NB4 (cell line): ENCODE results near the gene POLDIP3.

Experiments used
- DNase-seq: peaks from one replicate; pipeline ENCODE4 v3.0.0; 2010; ENCODE audit warnings: low read depth
- H3K4me3 ChIP-seq: one replicate; pipeline ENCODE4 v1.5.1; 2011; ENCODE audit warnings: mild to moderate bottlenecking, low read depth, low read length, moderate library complexity
- MYC ChIP-seq: IDR thresholded peaks from 2 replicates; pipeline ENCODE4 v1.6.1; 2011; ENCODE audit warnings: low read depth, low read length
- POLR2A ChIP-seq: IDR thresholded peaks from 2 replicates; pipeline ENCODE4 v1.6.1; 2011; ENCODE audit warnings: mild to moderate bottlenecking; ENCODE audit not compliant: insufficient read length; ENCODE audit errors: extremely low read depth
- TF ChIP-seq, protein P1 (sequence below): IDR thresholded peaks from 2 replicates; pipeline ENCODE4 v1.6.1; 2011; ENCODE audit warnings: low read depth, low read length
- TF ChIP-seq, protein P2 (sequence below): IDR thresholded peaks from one replicate; pipeline ENCODE4 v1.5.1; 2012; ENCODE audit warnings: low read depth, low read length

Gene POLDIP3

DNA sequence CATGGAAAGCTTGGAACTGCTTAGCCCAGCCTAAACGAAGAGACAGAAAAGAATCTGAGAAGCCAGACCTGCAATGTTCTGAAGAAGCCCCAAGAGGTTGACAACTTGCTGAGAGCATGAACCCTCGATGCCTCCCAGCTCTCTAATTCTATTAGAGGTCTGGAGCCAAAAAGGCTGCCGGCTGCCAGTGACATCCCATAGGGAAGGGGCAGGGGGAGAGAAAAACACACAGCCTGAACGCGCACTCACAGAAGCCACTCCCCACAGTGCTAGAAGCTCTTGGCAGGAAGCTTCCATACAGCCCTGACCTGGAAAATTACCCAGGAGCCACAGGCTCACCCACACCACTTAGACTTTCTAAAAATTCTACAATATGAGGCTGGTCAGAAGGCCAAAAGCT is 18.3 kb downstream of the POLDIP3 start:
- H3K4me3 ChIP-seq: no peak overlapping the region
- TF ChIP-seq, protein P1, sequence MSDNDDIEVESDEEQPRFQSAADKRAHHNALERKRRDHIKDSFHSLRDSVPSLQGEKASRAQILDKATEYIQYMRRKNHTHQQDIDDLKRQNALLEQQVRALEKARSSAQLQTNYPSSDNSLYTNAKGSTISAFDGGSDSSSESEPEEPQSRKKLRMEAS: no peak
- no peak for TF ChIP-seq POLR2A
- TF ChIP-seq MYC: no peak
- TF ChIP-seq, protein P2, sequence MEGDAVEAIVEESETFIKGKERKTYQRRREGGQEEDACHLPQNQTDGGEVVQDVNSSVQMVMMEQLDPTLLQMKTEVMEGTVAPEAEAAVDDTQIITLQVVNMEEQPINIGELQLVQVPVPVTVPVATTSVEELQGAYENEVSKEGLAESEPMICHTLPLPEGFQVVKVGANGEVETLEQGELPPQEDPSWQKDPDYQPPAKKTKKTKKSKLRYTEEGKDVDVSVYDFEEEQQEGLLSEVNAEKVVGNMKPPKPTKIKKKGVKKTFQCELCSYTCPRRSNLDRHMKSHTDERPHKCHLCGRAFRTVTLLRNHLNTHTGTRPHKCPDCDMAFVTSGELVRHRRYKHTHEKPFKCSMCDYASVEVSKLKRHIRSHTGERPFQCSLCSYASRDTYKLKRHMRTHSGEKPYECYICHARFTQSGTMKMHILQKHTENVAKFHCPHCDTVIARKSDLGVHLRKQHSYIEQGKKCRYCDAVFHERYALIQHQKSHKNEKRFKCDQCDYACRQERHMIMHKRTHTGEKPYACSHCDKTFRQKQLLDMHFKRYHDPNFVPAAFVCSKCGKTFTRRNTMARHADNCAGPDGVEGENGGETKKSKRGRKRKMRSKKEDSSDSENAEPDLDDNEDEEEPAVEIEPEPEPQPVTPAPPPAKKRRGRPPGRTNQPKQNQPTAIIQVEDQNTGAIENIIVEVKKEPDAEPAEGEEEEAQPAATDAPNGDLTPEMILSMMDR: no peak
- no peak for DNase-seq

DNA sequence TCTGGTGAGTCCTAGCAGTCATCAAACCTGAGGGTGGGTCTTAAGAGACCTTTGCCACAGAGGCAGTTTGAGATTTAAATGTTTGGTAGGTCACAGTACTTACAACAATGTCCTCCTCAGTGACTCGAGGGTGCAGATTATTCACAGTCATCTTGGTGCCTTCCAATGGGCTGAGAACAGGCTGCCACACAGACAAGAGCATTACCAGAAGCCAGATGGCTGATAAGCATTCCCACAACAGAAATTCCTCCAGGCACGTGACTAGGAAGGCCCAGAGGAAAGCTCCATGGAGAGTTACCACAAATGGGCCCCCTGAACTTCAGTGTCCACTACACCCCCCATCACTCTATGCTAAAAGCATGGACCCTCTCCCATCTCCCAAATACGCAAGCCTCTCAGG is 19.2 kb downstream of the POLDIP3 start:
- TF ChIP-seq, protein P2: no peak
- TF ChIP-seq MYC: no peak
- no peak for TF ChIP-seq POLR2A
- TF ChIP-seq, protein P1: no peak
- no peak for DNase-seq
- H3K4me3 ChIP-seq: no peak overlapping the region

DNA sequence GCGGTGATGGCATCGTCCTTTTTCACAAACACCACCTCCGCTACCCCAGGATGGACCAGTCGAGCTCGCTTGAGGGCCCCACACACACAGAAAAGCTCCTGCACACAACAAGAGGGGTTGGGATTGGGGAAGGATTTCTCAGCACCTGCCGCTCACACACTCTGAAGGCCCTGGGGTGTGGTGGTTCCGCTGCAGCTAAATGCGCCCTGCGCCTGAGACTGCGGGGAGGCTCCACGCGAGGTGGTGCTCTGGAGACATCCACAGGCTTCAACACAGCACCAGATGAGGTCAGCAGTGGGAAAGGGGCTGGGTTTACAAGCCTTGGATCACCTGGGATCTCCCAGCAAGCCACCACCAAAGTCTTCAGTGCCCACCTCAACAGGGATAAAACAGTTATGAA is 22.7 kb downstream of the POLDIP3 start:
- TF ChIP-seq MYC (no peak), POLR2A (no peak)
- TF ChIP-seq, protein P1: no peak
- TF ChIP-seq, protein P2: no peak
- no peak overlapping the region for H3K4me3 ChIP-seq
- DNase-seq: no peak

DNA sequence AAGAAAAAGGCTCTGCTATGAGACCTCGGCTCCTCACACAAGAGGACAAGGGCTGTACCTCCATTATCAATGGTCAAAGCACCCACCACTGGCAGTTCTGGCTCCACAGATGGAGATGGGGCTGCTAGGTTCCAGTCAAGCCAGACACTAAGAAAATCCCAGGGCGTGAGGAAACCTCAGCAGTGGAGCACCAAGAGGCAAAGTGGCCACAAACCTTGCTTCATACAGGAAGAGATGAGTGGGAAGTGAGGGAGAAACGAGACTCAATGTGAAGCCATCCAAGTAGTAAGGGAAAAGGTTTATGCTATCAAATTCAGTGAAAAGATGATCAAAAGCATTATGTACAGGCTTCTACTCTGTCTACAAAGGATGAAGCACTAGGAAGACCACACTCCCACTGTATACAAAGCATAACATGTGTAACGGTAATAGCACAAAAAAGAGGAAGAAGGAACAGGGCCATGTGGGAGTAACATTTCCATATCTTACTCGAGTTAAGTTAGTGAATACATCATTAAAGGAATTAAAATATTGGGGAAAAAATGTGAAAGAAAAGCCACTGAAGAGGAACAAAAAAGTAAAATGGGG is 27.0 kb downstream of the POLDIP3 start:
- TF ChIP-seq POLR2A (no peak), MYC (peak; percentile 33; the same call in 1 of the 2 replicates)
- TF ChIP-seq, protein P1: peak; percentile 54; the same call in 1 of the 2 replicates
- TF ChIP-seq, protein P2: no peak

DNA sequence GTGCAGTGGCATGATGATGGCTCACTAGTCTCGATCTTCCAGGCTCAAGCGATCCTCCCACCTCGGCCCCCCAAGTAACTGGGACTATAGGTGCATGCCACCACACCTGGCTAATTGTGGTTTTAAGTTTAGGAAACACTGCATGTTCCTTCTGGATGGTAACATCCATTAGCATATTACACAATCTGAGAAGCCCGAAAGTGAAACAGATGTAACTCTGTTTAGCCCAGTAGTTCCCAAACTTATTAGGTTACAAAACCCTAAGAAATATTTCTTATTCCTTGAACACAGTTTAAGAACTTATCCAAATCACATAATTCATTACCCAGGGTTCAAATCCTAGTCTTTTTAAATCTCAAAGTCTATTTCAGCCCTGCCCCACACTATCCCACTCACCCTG is 28.3 kb downstream of the POLDIP3 start:
- no peak for DNase-seq
- H3K4me3 ChIP-seq: no peak overlapping the region
- TF ChIP-seq MYC: no peak

More for the DNA sequence above, 27.0 kb downstream of the POLDIP3 start:
- DNase-seq: peak; percentile 69
- no peak overlapping the region for H3K4me3 ChIP-seq

DNA sequence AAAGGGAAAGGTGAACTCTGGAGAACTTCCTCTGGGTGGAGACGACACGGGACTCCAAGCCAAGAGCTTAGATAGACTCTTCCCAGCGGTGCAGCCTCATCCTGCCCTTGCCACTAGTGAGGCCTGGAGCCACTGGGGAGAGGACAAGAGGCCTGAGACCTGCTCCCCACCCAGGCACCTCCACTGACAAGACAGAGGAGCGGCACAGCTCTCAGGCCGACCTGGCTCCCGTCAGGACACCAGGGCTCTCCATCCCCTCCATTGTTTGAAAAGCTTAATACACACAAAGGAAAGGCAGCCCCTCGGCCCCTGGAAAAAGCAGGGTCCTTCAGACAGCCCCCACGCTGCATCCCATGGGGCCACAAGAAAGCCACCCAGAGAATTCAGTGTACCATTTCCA is 29.6 kb downstream of the POLDIP3 start:
- no peak for TF ChIP-seq POLR2A
- TF ChIP-seq, protein P1: no peak
- TF ChIP-seq, protein P2: no peak
- no peak for TF ChIP-seq MYC
- no peak for DNase-seq

More for the DNA sequence above, 29.6 kb downstream of the POLDIP3 start:
- H3K4me3 ChIP-seq: no peak overlapping the region
